Amniotic epithelial cell (primary cell): ENCODE results near the gene SLC26A11.

Source experiments
- DNase-seq: peaks from one replicate; pipeline ENCODE4 v3.0.0-alpha.2; 2010; ENCODE audit warnings: low read depth

Gene SLC26A11

DNA sequence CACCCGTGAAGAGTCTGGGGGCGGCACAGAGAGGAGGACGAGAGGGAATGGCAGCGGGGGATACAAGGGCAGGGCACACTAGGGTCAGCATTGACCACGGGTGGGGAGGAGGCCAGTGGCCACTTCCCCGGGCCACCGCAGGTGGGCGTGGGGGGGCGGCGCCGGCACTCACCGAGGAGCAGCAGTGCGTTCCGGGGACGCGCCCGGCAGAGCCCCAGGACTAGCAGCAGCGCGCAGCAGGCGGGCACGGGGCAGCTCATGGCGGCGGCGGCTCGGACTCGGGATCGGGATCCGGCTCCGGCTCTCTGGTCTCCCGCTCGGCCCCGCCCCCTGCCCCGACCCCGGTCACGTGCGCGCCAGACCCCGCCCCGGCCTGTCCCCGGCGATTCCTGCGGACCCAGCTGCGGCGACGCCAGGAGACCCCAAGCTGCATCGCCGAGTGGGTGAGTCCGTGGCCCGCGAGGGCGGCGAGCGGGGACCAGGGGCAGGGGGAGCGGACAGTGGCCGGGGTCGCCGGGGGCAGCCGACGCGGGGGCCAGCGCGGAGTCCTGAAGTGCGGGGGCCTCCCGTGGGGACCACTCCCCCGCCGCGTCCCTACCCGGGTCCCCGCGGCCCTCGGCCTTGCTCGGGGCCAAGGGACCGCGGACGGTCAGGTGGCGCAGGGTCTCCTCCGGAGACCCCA, at the start of gene SLC26A11, which contains the start of gene SGSH:
TSS of gene SLC26A11 (plus strand) at position 374 of the 682 bp plus-strand sequence. CDS start 1,134 bp downstream, outside the sequence.
TSS of gene SGSH (minus strand) at position 280 of the 682 bp plus-strand sequence. CDS start at position 260, 20 bp downstream.
- peak; percentile 39 for DNase-seq

DNA sequence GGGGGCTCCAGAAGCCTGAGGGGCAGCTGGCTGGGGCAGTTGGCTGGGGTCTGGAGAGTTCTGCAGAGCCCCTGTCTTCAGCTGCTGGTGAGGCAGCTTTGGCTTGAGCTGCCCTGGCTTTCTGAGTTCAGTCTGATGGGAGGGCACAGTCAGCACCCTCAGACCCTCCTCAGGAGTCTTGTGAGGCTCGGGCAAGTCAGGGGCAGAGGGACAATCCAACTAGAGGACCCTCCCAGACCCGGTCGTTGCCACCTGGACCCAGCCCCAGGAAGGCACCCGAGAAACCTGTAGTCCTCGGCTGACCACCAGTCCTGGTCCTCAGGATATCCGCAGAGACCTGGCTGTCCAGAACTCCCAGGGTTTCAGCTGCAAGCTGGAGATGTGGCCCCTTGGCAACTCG, 48.5 kb upstream of the SLC26A11 start:
- no peak for DNase-seq

DNA sequence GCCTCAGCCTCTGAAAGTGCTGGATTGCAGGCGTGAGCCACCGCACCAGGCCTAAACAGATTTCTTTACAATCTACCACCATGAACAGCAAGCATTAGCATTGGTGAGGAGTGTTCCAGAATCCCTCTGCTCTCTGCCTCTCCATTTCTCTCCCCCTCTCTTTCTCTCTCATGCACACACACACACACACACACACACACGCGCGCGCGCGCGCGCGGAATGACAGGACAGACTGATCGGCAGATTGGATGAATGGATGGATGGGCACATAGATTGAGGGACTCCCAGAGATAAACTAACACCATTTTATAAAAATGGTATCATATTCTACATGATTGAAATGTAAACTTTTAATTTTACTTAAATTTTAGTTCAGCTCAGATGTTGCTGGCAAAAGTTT, 47.1 kb upstream of the SLC26A11 start:
- no peak for DNase-seq

DNA sequence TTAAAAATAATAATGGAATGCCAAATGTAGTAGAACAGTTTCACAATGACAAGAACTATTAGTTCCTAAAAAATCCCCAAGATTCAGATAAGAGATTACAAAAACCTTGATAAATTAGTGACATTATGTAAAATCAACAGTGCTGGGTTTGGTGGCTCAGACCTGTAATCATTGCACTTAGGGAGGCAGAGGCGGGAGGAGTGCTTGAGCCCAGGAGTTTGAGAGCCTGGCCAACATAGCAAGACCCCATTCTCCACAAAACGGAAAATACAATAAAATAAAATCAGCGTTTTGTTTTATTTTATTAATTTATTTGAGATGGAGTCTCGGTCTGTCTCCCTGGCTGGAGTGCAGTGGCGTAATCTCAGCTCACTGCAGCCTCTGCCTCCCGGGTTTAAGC, 46.3 kb upstream of the SLC26A11 start:
- no peak for DNase-seq

DNA sequence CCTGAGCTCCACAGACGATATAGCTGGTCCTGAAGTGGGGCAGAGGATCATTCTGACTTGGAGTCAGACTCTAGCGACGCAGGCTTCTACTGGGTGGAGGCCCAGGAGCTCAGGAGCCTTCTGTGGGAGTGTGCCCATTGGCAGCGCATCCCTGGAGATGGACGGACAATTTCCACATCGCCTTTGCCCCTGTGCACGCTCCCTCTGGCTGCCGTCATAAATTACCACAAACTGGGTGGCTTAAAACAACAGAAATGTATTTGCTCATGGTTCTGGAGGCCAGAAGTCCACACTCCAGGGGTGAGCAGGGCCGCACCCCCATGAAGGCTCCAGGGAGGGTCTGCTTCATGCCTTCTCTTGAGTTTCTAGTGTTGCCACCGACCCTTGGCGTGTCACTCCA, 43.5 kb upstream of the SLC26A11 start:
- no peak for DNase-seq

DNA sequence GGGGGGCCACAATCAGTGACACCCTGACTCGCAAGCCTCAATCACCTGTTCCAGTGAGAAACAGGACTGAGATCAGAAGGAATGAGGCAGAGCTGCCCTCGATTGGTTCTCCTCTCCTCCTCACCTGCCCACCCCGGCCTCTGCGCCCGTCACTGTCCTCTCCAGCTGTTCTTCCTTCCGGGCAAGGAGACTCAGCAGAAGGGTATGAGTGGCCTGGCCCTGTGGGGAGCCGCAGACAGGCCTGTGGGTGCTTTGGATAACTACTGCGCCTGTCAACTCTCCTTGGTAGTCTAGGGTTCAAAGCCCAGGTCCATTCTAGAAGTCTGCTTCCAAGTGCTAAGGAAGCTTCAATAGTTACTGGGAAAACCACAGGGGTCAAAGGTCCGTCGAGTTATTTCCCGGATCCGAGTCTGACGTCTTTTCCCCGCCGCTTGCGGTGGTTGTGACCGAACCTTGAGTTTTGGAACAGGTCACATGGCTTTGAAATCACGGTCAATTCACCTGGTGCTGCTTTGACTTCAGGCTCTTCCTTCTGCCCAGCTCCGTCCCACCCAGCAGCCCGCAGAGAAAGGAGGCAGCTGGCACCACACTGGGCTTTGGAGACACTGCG, 42.1 kb upstream of the SLC26A11 start:
- no peak for DNase-seq

DNA sequence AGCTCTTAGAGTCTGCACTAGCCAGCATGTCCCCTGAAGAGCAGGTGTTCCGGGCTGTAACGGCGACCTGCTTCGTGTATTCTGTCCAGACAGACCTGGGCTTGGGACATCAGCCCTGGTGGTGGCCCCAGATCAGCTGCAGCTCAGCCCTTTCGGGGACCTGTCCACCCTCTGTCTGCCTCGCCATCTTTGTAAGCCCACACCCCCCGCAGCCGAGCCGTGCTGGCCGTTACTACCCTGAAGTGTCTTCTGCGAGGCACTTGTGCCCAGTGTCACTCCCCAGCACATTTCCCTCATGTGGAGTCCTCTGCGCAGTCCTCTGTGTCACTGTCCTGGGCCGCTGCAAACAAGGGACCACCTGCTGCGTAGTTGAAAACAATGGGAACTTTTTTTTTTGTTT, 40.0 kb upstream of the SLC26A11 start:
- no peak for DNase-seq

DNA sequence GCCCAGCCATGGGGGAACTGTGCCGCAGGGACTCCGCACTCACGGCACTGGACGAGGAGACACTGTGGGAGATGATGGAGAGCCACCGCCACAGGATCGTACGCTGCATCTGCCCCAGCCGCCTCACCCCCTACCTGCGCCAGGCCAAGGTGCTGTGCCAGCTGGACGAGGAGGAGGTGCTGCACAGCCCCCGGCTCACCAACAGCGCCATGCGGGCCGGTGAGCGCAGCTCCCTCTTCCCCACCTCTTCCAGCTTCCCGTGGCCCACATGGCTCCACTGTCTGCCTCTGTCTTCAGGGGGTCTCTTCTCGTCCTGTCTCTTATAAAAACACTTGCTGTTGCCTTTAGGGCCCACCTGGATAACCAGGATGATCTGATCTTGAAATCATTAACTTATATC, 38.8 kb upstream of the SLC26A11 start:
- DNase-seq, result no peak

DNA sequence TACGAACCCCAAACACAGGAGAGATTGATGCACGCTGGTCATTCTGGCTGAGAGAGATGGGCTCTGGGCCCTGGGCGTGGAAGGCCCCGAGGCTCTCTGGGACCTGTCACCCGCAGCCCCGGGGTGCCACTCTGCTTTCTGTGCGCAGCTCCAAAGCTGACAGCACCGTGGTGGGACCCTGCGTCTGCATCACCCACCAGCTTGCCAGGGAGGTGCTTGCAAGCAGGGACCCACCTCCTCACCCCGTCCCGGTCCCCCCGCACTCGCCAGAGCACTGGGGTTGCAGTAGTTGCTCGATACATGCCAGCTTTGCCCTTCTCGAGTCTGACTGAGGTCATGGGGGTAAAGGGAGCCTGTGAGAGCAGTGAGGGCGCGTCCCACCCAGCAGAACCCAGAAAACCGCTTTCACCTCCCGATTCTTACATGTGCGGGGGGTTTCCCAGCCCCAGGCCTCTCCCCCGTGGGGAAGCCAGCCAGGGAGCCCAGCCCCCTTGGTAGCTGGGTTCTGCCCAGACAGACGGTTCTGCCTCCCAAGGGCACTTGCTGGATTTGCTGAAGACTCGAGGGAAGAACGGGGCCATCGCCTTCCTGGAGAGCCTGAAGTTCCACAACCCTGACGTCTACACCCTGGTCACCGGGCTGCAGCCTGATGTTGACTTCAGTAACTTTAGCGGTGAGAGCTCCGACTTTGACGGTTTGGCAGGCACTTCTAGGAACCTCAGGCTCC, 37.9 kb upstream of the SLC26A11 start:
- DNase-seq, result no peak

DNA sequence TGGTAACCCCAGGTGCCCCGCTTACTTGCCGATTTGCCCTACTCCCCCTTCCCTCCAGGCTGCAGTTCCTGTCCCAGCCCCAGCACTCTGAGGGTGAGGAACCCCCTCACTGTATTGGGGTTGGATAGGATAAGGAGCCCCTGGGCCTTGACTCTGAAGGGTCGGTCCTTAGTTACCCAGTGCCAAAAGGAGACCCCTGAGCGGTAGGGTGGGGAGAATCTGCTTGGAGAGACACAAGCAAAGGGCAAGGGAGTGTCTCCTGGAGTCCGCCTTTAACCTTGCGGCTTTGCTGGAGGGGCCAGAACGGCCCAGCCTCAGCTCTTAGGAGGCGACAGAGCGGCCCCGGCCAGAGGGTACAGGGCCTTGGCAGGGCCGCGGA, 37.4 kb upstream of the SLC26A11 start:
- DNase-seq, result no peak

DNA sequence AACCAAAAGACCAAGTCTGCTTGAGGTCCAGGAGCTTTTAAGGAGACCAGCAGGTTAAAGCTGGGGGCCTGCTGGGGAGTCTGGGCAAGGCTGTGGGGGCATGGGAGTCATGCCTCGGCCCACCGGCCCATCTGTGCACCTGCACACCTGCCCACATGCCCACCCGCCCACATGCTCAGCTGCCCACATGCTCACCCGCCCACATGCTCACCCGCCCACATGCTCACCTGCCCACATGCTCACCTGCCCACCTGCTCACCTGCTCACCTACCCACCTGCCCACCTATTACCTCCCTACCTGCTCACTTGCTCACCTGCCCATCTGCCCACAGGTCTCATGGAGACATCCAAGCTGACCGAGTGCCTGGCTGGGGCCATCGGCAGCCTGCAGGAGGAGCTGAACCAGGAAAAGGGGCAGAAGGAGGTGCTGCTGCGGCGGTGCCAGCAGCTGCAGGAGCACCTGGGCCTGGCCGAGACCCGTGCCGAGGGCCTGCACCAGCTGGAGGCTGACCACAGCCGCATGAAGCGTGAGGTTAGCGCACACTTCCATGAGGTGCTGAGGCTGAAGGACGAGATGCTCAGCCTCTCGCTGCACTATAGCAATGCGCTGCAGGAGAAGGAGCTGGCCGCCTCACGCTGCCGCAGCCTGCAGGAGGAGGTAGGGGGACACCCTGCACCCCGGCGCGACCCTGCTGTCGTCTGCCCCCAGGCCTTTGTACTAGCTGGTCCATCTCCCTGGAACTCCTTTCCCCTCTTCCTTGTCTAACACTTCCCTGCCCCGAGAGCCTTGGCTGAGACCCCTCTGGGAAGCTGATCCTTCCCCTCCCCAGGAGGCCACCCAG, 36.4 kb upstream of the SLC26A11 start:
- no peak for DNase-seq

DNA sequence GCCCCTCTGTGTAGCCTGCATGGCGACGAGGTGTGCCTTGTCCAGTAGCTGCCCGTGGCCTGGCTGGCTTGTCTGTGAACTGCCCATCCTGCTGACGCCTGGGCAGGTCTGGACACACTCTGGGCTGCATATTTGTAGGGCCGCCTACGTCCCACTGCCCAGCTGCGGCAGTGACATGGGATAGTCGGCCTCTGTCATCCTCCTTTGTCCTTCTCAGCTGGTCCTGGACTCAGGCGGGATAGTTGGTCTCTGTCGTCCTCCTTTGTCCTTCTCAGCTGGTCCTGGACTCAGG, 35.9 kb upstream of the SLC26A11 start:
- no peak for DNase-seq

DNA sequence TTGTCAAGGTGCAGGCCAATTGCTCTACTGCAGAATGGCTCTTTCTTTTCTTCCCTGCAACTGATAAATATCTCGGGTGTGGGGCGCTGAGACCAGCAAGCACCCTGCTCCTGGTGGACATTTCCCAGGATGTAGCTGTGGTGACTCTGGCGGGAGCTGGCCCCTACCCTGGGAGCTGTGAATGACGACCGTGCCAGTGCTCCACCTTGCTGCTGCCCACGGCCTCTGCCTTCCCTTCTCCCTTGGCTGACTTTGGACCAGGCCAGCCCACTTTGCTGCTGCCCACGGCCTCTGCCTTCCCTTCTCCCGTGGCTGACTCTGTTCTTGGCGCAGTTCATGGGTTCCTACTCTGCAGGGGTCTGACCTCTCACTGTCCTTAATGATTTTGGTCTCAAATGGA, 34.3 kb upstream of the SLC26A11 start:
- DNase-seq, result no peak

DNA sequence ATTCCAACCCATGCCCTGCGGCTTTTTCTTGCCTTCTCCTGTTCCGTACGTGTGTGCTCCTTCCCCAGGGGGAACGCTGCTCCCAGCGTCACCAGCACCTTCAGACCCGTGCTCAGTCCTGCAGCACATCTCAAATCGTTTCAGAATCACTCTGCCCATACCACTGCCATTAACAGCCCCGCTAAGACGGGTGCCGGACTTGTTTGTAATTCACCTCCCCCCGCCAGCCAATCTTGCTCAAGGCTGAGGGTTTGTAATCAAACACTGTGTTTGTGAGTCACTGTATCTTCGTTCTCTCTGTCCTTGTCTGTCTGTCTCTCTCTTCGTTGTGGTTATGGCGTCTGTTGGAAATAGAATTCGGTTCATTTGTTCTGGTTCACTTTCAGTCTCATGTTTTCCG, 33.1 kb upstream of the SLC26A11 start:
- DNase-seq, result peak; percentile 83

DNA sequence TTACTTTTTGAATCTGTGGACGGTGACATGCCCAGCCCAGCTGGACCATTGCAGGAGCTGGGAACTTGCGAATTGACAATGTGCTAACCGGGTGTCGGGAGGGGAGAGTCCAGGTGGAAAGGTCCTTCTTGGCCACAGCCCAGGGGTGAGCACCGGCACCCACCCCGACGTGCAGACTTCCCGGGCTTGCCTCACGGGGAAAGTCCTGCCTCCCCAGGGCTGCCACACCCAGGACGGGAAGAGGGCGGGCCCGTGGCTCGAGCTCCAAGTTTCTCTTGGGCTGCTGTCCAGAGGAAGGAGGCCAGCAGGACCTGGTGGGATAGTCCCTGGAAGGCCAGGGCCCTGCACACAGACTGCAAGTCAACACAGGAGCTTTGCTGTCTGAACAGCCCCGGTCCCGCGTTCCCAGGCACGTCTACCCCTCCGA, 32.7 kb upstream of the SLC26A11 start:
- DNase-seq, result peak; percentile 13

DNA sequence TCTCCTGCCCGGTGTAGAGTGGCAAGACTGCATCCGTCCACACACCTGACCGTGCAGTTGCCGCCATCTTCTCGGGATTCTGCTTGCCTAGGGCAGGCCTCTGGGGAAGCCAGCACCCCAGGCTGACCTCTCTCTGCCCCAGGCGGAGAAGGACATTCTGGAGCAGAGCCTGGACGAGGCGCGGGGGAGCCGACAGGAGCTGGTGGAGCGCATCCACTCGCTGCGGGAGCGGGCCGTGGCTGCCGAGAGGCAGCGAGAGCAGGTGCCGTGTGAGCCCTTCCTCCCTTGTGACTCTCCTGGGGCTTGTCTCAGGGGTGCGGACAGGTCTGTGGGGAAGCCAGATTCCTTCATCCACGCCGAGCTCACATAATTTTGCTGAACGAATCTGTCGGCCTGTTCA, 30.6 kb upstream of the SLC26A11 start:
- DNase-seq, result no peak

DNA sequence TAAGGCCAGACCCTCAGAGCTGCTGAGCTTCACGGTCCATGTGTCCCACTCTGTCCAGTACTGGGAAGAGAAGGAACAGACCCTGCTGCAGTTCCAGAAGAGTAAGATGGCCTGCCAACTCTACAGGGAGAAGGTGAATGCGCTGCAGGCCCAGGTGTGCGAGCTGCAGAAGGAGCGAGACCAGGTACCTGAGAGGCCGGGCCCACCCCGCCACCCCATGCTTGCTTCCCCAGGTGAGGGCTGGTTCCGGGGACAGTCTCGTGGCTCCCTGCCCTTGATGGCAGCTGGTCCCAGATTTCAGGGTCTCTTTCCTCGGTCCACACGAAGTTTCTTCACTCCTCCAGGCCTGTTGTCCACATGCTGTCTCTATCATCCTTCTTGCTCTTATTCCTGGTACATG, 29.5 kb upstream of the SLC26A11 start:
- DNase-seq, result no peak

DNA sequence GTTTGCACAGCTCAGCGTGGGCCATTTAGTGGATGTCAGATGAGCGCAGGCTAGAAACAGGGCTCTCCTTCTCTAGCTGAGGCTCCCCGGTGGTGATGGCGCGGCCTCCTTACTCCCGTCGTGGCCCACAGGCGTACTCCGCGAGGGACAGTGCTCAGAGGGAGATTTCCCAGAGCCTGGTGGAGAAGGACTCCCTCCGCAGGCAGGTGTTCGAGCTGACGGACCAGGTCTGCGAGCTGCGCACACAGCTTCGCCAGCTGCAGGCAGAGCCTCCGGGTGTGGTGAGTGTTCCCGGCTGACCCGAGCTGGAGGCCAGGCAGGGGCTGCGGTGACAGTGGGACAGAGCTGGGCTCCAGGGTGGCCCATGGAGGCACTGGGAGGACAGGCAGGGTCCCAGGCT, 29.0 kb upstream of the SLC26A11 start:
- DNase-seq, result no peak

DNA sequence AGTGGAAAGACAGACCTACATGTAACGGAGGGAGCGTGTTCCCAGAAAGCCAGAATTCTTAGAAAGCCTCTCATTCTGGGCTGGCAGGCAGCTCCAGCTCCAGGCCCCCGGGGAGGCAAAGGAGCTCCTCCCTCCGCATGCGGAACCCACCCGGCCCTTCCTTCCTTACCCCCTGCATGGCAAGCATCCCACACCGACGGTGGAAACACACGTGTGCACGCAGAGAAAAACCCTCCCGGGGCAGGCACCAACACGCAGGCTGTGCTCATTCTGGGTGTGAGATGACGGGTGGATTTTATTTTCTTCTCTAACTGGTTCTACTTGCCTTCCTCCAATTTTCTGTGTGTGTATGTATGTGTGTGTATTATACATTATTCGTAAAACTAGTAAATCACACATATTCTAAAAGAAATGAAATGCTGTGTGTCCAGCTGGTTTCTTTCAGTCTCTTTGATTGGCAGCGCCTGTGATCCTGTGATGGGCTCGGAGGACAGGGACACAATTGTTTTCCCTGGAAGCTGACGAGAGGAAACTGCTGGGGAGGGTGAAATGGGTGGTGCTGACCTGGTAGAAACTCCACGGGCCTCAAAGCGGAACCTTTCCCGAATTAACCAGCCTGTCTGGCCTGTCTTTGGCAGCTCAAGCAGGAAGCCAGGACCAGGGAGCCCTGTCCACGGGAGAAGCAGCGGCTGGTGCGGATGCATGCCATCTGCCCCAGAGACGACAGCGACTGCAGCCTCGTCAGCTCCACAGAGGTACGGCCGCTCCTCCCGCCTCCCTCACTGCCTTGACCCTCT, 28.2 kb upstream of the SLC26A11 start:
- no peak for DNase-seq

DNA sequence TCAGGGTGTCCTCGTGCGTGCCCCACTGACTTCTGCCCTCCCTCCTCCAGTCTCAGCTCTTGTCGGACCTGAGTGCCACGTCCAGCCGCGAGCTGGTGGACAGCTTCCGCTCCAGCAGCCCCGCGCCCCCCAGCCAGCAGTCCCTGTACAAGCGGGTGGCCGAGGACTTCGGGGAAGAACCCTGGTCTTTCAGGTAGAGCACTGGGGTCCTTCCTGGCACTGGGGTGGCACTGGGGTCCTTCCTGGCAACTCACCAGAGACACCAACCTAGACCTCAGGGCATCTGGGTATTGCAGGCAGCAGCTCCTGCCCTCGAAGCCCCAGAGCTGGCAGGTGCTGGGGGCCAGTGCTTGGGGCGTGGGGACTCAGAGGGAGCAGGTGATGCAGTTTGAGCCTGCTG, 25.1 kb upstream of the SLC26A11 start:
- DNase-seq, result no peak

DNA sequence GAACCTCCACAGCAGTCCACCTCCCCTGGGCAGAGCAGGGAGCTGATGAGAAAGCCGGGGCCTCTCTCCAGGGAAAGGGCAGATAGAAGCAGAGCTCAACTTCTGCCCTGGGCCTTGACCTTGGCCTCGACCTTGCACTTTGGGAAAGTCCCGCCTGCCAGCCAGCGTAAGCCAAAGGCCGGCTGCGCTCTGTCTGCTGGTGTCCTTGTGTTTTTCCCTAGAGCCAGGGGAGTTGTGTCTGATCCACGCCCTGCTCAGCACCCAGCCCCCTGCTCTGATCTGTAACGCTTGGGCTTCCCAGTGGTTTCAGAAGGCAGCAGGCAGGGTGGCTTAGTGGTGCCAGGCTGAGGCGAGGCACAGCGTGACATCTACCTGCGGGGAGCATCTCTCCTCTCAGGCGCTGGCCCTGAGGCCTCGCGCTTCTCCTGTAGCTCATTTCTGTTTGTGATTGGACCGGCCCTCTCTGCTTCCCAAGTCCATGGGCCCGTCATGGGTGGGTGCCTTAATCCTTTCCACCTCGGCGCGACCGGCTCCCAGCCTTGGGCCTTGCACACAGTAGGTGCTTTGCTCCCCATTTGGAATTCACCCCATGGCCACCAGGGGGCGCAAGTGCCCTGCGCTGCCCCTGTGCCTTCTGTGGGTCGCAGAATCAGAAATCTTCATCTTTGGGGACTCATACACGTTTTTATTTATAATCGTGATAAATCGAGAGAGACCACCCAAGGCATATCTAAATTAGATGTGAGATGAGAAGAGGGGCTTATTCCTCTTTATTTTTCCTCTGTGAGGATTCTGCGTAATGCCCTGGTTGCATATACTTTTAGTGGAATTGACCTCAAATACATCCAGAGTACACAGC, 24.3 kb upstream of the SLC26A11 start:
- no peak for DNase-seq
